GM18499 (cell line): ENCODE results near the gene BPIFB3.

ENCODE experiments used
- ATAC-seq: cut with Tn5 transposase; IDR thresholded peaks from one replicate; pipeline ENCODE4 v1.9.1; 2021; ENCODE audit warnings: moderate number of reproducible peaks; ENCODE audit not compliant: insufficient read depth, unreplicated experiment

The BPIFB3 gene

DNA sequence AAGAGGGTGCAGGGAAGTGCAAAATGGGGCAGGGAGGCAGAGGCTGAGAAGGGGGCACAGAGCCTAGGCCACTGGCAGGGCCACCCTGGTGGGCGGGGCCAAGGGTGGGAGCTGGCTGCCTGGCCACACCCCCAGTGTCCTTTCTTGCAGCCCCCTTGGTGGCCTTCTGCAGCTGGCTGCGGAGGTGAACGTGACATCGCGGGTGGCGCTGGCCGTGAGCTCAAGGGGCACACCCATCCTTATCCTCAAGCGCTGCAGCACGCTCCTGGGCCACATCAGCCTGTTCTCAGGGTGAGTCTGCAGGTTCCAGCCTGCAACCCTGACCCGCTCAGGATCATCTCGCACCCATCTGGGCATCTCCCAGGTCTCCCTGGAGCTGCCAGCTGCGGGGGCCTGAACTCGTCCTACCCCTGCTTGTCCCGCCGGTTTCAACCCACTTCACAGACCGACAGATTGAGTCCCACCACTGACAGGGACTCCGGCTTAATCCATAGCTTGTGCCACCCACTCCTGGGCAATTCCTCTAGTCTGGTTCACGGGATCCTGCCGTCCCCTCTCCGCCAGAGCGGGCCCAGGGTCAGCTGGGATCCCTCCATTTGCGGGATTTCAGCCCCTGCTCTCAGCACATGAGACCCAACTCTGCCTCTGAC lies 6.2 kb downstream of the BPIFB3 start:
- no peak for ATAC-seq

DNA sequence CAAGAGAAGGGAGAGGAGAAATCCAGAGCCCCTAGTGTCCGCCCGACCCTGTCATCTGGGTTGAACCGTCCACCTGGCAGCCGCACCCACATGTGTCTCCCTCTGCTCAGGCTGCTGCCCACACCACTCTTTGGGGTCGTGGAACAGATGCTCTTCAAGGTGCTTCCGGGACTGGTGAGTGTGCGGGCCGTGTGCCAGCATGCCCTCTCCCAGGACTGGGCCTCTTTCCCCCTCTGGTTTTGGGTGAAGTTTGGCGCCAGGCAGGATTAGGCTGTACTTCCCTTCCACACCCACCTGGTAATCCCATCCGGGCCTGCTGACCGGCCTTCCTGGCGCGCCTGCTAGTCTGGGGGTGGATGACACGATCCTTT lies 7.9 kb downstream of the BPIFB3 start:
- no peak for ATAC-seq

DNA sequence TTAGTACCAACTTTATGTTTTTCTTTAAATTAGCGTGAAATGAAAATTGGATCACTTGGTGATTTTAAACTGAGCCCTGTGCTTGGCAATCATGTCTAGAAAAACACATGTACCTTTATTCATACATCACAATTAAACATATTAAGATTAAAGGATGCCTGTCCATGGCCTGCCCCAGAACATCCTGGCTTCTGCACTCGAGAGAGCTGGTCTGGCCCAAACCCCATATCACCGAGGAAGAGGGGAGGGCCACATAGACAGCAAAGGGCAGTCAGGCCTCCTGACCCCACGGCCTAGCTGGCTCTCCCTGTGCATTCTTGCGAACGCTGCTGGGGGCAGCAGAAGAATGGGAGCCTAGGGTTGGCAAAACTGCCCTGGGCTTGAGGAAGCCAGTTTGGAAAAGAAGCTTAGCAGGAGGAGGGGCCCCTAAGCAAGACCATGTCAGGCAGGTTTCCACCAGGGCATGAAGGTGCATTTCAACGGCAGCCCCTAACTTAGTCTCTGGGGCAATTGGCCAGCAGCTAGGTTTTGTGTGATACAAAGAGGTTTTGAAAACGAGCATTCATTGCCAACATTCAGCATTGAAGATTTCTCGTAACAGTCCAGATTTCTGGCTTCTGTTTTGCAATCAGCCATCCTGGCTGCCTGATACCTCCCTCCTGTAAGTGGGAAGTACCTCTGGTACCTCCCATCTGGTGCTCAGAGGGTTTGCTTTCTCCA lies 8.6 kb downstream of the BPIFB3 start:
- ATAC-seq = no peak

DNA sequence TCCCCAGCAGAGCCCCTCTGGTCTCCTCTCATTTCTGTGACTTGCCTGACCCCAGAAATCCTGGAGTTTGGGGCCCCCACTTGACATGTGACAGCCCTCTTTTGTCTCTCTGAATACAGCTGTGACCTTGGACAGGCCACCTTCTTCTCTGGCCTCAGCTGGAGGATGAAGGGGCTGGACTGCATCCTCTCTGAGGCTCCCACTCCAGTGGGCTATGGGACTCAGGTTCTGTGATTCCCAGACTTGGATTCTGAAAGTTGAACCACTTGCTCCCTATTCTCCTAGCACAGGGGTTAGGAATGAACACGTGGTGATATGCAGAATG lies 9.1 kb downstream of the BPIFB3 start:
- ATAC-seq = no peak

DNA sequence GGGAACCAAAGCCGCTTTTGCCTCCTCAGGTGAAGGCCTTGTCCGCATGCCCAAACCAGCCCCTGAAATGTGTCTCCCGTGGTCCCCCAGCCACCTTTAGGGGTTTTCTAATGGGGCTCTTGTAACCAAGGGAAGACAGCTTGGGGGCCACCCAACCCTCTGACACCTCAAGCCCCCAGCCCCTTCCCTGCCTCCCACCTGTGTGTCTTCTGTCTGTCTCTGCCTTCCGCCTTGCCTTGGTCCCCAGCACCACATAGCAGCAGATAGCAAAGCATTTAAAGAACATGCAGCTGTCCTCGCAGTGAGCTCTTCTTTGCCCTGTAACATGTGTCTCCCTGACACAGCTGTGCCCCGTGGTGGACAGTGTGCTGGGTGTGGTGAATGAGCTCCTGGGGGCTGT lies 9.6 kb downstream of the BPIFB3 start:
- ATAC-seq = no peak

DNA sequence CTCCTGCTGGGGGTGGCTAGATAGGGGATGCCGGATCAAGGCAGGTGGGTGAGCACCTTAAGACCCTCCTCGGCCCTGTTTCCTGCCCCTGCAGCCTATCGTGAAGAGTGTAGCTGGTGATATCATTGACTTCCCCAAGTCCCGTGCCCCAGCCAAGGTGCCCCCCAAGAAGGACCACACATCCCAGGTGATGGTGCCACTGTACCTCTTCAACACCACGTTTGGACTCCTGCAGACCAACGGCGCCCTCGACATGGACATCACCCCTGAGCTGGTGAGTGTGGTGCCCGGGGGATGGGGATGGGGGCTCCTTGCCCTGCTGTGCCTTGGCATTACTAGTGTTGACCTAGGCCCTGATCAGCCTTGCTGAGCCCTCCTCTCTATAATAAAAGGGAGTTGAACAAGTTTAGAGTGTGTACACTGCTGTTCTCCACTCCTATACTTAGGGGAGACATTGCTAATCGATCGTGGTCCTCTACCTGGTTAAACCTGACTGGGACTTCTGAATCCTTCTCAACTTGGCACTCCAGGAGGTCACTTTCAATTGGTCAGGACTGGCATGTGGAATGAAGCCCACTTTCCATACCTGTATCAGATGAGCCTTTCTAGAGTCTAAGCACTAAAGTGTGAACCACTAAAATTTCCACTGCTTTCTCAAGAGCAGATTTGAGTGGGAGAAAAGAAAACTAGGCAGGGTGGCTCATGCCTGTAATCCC lies 11.0 kb downstream of the BPIFB3 start:
- no peak for ATAC-seq

DNA sequence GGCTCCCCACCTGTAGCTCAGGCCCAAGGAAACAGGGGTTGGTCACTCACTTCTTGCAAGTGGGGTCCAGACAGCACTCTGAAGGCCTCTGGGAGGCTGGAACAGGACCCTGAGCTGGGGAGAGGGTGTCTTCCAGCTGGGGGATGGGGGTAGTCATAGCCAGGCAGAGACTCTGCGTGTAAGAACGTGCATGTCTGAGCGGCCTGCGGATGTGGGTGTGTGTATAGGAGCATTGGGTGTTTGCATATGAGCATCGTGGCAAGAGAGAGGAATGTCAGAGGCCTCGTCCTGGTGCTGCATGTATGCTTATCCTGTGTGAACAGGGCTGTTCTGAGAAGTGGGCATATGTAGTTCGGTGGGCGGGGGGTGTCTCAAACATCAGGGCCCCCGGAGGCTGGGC lies 12.1 kb downstream of the BPIFB3 start:
- ATAC-seq = no peak

DNA sequence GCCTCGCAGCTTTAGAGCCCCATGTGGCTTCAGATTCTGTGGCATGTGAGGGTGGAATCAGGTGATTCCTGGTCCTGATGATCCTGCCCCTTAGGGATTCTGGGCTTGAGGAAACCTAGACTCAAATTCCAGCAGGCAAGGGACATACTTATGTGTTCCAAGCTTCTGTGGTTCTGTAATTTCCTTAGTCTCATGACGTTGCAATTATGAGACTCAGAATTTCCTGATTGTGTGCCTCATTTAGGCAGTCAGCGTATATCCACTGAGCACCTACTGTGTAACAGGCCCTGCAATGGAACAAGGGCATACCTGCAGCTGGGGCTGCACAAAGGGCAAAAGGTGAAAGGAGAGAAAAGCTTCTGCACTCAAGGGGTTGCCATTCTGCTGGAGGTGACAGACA lies 14.1 kb downstream of the BPIFB3 start:
- no peak for ATAC-seq

DNA sequence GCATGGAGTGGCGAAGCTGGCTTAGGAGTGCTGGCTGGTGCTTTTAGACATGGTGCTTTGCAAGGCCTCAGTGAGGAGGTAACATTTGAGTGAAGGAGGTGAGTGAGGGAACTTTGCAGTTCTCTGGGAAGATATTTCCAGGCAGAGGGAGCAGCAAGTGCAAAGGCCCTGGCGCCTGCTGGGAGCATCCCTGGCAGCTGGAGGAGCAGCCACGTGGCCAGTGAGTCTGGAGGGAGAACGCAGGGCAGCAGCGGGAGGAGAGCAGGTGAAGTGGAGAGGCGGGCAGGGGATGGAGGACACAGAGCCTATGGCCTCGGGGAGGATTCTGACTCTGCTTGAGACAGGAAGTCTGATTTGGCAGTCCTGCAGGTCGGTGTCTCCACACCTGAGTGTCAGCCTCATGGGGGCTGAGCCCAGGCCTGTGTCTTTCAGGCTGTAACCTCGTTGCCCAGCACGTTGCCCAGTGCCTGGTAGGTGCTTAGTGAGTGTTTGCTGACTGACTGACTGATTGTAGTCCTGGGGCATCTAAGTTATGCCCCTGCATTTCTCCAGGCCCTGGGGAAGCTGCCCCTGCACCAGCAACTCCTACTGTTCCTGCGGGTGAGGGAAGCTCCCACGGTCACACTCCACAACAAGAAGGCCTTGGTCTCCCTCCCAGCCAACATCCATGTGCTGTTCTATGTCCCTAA lies 14.7 kb downstream of the BPIFB3 start:
- ATAC-seq = no peak

DNA sequence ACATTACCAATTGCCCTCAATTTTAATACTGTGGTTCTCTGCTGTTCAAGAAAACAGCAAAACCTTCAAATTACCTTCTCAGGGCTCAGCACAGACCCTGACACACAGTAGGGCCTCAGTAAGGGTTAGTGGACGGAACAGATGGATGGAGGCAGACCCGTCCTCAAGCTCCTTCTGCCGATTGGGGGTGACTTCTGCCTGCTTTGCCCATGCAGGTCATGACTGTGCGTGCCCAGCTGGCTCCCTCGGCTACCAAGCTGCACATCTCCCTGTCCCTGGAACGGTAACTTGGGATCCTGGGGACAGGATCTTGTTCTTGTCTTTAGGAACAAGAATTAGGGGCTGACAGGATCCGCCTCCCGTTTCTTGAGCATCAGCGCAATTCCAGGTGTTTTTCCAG lies 16.0 kb downstream of the BPIFB3 start:
- ATAC-seq = no peak

DNA sequence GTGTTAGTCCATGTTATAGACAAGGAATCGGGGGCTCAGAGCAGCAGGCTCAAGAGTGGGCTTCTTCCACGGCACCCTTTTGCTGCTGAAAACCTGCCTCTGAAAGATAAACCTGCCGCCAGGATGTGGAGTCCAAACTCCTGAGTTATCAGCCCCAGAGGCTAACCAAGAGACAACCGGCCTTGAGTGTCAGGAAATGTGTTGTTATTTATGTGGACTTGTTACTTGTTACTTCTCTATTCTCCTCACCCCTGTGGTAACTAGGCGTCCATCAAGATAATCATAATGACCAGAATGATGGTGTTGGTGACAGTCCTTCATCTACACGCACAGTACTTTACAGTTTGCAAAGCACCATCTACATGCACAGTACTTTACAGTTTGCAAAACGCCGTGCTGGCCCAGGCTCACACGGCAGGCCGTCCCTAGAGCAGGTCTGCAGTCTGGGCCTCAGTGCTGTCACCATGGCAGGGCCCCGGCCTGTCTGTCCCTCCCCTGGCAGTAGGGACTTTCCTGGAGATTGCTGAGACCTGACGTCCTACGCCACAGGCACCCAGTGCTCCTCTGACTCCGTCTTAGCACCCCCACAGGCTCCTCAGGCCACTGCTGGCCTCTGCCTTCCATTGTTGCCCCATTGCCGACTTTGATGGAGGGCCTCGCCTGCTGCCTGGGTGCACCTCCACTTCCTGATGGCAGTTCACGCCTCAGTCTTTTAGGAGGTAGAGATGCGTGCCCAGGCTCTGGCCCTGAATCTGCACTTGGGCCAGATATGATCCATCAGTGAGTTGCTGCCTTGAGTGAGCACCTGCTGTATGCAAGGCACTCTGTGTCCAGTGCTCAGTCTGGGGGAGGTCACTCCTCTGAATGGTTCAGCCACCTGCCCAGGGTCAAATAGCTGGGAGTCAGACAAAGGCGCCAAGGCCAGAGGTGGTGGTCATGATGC lies 16.7 kb downstream of the BPIFB3 start:
- no peak for ATAC-seq

DNA sequence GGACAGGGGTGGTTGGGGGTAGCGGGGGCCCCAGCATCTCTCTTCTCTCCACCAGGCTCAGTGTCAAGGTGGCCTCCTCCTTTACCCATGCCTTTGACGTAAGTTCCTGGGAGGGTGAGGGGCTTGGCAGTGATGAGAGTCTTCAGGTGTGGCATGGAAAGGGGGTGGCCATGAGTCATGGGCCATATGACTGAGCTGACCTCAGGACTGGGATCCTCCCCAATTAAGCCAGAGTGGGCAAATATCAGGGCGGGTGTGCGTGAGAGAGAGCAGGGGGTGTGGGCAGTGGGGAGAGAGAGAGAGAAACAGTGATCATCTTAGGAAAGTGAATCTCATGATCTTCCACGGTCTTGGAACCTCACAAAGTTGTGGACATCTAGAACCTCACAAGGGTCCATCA lies 17.5 kb downstream of the BPIFB3 start:
- no peak for ATAC-seq

DNA sequence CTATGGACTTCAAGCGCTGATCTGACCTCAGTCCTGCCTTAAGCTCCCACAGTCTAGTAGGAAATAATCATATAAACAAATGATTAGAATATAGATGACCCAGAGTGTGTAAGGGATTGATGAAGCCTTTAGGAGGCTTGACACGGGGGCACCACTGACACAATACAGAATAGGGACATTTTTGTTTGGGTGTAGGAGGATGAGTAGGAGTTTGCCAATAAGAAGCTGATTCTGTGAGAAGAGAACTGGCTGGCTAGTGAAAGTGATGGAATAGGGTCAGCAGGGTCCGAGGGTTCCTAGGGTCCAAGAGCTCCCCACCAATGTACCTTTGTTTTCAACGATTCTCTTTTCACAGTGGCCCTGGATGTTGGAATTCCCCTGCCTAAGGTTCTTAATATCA lies 18.7 kb downstream of the BPIFB3 start:
- no peak for ATAC-seq

DNA sequence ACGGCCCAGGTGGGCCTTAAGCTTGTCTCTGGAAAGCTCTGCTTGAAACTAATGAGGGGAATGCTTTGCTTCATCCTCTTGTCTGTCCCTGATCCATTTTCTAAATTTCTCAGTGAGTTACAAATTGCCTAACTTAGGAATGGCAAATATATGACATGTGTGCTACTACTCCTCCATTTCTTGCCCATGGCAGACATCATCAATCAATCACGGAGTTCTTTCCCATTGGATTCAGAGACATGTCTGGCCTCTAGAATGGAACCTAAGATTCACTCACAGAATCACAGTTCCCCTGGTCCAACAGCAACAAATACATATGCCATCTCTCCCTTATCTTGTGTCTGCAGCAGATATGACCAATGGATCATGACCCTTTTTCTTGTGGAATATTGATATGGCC lies 19.1 kb downstream of the BPIFB3 start:
- ATAC-seq = no peak

DNA sequence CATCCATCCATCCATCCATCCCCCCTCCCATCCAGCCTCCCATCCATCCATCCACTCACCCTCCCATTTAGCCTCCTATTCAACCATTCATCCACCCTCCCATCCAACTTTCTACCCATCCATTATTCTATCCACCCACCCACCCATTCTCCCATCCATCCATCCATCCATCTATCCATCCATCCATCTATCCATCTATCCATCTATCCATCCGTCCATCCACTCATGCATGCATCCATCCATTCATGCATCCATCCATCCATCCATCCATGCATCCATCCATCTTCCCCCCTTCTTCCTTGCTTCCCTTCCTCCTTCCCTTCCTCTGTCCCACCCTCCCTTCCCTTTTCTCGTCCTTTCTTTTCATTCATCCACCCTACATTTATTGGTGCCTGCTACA lies 21.0 kb downstream of the BPIFB3 start:
- no peak for ATAC-seq

DNA sequence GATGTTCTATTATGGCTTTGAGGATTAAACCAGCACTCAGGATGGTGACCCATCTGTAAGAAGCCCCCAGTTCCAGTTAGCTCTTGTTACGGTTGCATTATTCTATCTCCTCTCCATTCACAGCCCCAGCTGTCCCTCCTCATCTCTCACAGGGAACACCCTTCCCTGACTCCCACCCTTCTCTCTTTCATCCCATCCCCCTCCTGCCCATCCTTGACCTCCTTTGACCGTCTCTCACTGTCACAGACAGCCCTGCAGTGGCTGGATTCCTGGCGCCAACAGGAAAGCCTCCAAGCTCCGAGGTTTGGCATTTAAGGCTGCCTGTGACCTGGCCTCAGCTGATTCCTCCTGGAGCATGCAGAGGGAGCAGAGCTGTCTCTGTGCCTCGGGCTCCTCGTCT lies 21.6 kb downstream of the BPIFB3 start:
- no peak for ATAC-seq

DNA sequence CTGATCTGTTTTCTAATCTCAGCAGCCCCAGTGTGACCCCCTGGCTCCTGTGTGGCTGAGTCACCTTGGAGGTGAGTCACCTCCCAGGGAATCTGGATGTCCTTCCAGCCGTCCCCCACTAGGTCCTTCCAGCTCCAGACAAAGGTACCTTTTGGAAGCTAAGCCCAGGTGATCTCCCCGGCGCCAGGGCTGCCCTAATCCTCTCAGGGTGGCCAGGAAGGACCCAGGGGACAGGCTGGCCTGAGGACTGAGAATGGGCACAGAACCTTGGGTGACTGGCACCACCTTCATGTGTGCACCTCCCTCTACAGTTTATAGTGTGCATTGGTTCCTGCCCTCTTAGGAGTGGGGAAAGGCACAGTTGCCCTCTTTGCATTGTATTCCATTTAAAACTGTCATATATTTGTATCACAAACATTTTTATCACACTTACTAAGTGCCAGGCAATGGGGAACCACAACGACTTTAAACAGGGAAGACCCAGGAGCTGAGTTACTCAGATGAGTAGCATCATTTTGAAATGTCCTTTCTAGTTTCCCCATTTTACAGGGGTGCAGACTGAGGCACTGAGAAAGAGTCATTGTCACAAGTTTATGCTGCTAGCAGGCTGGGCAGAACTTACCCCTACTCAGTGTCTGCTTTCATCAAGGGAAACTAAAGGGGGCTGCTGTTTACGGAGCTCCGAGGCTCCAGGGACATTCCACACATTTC lies 23.1 kb downstream of the BPIFB3 start:
- ATAC-seq = no peak

DNA sequence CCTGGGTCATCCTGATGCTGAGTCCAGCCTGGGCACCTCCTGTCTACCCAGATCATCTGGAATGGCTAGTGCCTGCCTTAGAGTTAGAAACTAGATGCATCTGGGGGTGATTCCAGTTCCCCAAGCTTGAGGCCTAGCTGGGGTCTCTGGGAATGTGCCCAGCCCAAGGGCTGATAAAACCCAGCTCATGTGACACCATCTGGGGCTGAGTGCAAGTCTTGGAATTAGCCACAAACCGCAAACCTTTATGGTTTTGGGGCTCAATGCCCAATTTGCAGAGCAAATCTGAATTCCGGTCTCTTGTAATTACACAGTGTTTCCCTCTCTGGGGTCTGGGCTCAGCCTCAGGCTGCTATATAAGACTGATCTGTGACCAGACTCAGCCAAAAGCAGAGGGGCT lies 25.6 kb downstream of the BPIFB3 start, which contains the start of gene BPIFB4:
BPIFB4 (plus strand) TSS at position 385 of the 400 bp plus-strand sequence. CDS start 1,884 bp downstream, outside the sequence.
- no peak for ATAC-seq

DNA sequence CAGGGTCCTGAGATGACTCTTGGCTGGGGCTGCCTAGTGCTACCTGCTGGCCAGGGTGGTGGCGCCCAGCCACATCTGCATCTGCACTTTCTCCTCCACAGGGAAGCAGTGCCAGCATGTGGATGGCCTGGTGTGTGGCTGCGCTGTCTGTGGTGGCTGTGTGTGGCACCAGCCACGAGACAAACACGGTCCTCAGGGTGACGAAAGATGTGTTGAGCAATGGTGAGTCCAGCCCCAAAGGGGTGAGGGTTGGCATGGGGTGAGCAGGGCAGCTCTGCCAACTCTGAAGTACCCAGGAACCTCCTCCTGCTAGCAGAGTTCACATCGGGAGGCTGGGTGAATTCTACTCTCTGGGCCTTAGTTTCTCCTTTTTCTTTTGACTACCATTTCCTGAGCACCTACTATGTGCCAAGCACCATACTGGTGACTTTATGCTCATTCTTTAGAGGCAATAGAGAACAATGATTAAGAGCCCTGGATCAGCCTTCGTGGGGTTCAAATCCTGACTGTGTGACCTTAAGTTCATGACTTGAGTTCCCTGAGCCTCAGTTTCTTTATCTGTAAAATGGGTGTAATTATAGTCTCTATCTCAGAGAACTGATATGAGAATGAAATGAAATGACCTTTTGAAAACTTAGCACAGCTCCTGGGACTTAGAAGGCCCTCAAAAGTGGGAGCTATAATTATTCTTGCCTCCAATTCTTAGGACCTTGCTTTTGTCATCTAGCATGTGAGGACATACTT lies 27.9 kb downstream of the BPIFB3 start:
- no peak for ATAC-seq
